Measurements from ENCODE around the gene TMEM250.

Gene TMEM250

GRCh38 chr9:136136127-136136925, 17.7 kb upstream of the TMEM250 start:
- Histone ChIP-seq H3K9me3 (ENCODE audit: control insufficient read depth, insufficient read depth, low read length) (no peaks in the 10 kb centered on the region), H3K4me3 (ENCODE audit: low read depth, low read length) (no peak overlapping the region), H3K27me3 (ENCODE audit: control insufficient read depth, insufficient read depth, low read length) (peaks cover 15% of the 10 kb centered on the region), H3K36me3 (ENCODE audit: control insufficient read depth, insufficient read depth, low read length) (no peaks in the 10 kb centered on the region), H3K9ac (ENCODE audit: low read depth, low read length) (no peak overlapping the region), H3K4me1 (ENCODE audit: control insufficient read depth, insufficient read depth, low read length) (peaks cover 2% of the 10 kb centered on the region)

GRCh38 chr9:136135326-136136126, 16.9 kb upstream of the TMEM250 start:
- H3K4me1 ChIP-seq (ENCODE audit: control insufficient read depth, insufficient read depth, low read length), result peaks cover 4% of the 10 kb centered on the region
- no peak overlapping the region for H3K9ac ChIP-seq (ENCODE audit: low read depth, low read length)
- H3K9me3 ChIP-seq (ENCODE audit: control insufficient read depth, insufficient read depth, low read length), result no peaks in the 10 kb centered on the region
- H3K27me3 ChIP-seq (ENCODE audit: control insufficient read depth, insufficient read depth, low read length), result peaks cover 15% of the 10 kb centered on the region
- no peaks in the 10 kb centered on the region for H3K36me3 ChIP-seq (ENCODE audit: control insufficient read depth, insufficient read depth, low read length)
- H3K4me3 ChIP-seq (ENCODE audit: low read depth, low read length), result no peak overlapping the region

GRCh38 chr9:136133959-136134484, 15.3 kb upstream of the TMEM250 start:
- peak overlapping the region; percentile 36 for H3K4me3 ChIP-seq (ENCODE audit: low read depth, low read length)
- H3K27me3 ChIP-seq (ENCODE audit: control insufficient read depth, insufficient read depth, low read length), result peaks cover 15% of the 10 kb centered on the region
- H3K36me3 ChIP-seq (ENCODE audit: control insufficient read depth, insufficient read depth, low read length), result no peaks in the 10 kb centered on the region
- peaks cover 4% of the 10 kb centered on the region for H3K4me1 ChIP-seq (ENCODE audit: control insufficient read depth, insufficient read depth, low read length)
- no peak overlapping the region for H3K9ac ChIP-seq (ENCODE audit: low read depth, low read length)
- no peaks in the 10 kb centered on the region for H3K9me3 ChIP-seq (ENCODE audit: control insufficient read depth, insufficient read depth, low read length)

- H3K4me1 ChIP-seq (ENCODE audit: control insufficient read depth, insufficient read depth, low read length), result peaks cover 4% of the 10 kb centered on the region
- no peaks in the 10 kb centered on the region for H3K9me3 ChIP-seq (ENCODE audit: control insufficient read depth, insufficient read depth, low read length)
- peak overlapping the region; percentile 36 for H3K4me3 ChIP-seq (ENCODE audit: low read depth, low read length)
- no peak overlapping the region for H3K9ac ChIP-seq (ENCODE audit: low read depth, low read length)
- H3K27me3 ChIP-seq (ENCODE audit: control insufficient read depth, insufficient read depth, low read length), result peaks cover 15% of the 10 kb centered on the region
- H3K36me3 ChIP-seq (ENCODE audit: control insufficient read depth, insufficient read depth, low read length), result no peaks in the 10 kb centered on the region
Observed at GRCh38 chr9:136133191-136133958, 14.7 kb upstream of the TMEM250 start.

GRCh38 chr9:136132512-136133050, 13.9 kb upstream of the TMEM250 start:
- H3K9ac ChIP-seq (ENCODE audit: low read depth, low read length), result no peak overlapping the region
- H3K4me3 ChIP-seq (ENCODE audit: low read depth, low read length), result peak overlapping the region; percentile 45
- H3K36me3 ChIP-seq (ENCODE audit: control insufficient read depth, insufficient read depth, low read length), result no peaks in the 10 kb centered on the region
- H3K4me1 ChIP-seq (ENCODE audit: control insufficient read depth, insufficient read depth, low read length), result peaks cover 4% of the 10 kb centered on the region
- peaks cover 15% of the 10 kb centered on the region for H3K27me3 ChIP-seq (ENCODE audit: control insufficient read depth, insufficient read depth, low read length)
- no peaks in the 10 kb centered on the region for H3K9me3 ChIP-seq (ENCODE audit: control insufficient read depth, insufficient read depth, low read length)

- Histone ChIP-seq H3K4me1 (ENCODE audit: control insufficient read depth, insufficient read depth, low read length) (peaks cover 4% of the 10 kb centered on the region), H3K4me3 (ENCODE audit: low read depth, low read length) (no peak overlapping the region), H3K27me3 (ENCODE audit: control insufficient read depth, insufficient read depth, low read length) (peaks cover 15% of the 10 kb centered on the region), H3K9me3 (ENCODE audit: control insufficient read depth, insufficient read depth, low read length) (no peaks in the 10 kb centered on the region), H3K9ac (ENCODE audit: low read depth, low read length) (no peak overlapping the region), H3K36me3 (ENCODE audit: control insufficient read depth, insufficient read depth, low read length) (no peaks in the 10 kb centered on the region)
Observed at GRCh38 chr9:136131629-136132511, 13.2 kb upstream of the TMEM250 start.

GRCh38 chr9:136129176-136129575, 10.5 kb upstream of the TMEM250 start:
- Histone ChIP-seq H3K9me3 (ENCODE audit: control insufficient read depth, insufficient read depth, low read length) (no peaks in the 10 kb centered on the region), H3K36me3 (ENCODE audit: control insufficient read depth, insufficient read depth, low read length) (no peaks in the 10 kb centered on the region), H3K4me3 (ENCODE audit: low read depth, low read length) (no peak overlapping the region), H3K27me3 (ENCODE audit: control insufficient read depth, insufficient read depth, low read length) (peaks cover 13% of the 10 kb centered on the region), H3K9ac (ENCODE audit: low read depth, low read length) (no peak overlapping the region), H3K4me1 (ENCODE audit: control insufficient read depth, insufficient read depth, low read length) (peaks cover 4% of the 10 kb centered on the region)

- no peak overlapping the region for H3K9ac ChIP-seq (ENCODE audit: low read depth, low read length)
- peaks cover 2% of the 10 kb centered on the region for H3K4me1 ChIP-seq (ENCODE audit: control insufficient read depth, insufficient read depth, low read length)
- peaks cover 6% of the 10 kb centered on the region for H3K27me3 ChIP-seq (ENCODE audit: control insufficient read depth, insufficient read depth, low read length)
- no peaks in the 10 kb centered on the region for H3K36me3 ChIP-seq (ENCODE audit: control insufficient read depth, insufficient read depth, low read length)
- no peaks in the 10 kb centered on the region for H3K9me3 ChIP-seq (ENCODE audit: control insufficient read depth, insufficient read depth, low read length)
- H3K4me3 ChIP-seq (ENCODE audit: low read depth, low read length), result no peak overlapping the region
Observed at GRCh38 chr9:136128436-136128835, 9.8 kb upstream of the TMEM250 start.

GRCh38 chr9:136127313-136127712, 8.6 kb upstream of the TMEM250 start:
- H3K27me3 ChIP-seq (ENCODE audit: control insufficient read depth, insufficient read depth, low read length), result peaks cover 6% of the 10 kb centered on the region

GRCh38 chr9:136124976-136125692, 6.5 kb upstream of the TMEM250 start:
- no peaks in the 10 kb centered on the region for H3K9me3 ChIP-seq (ENCODE audit: control insufficient read depth, insufficient read depth, low read length)
- no peaks in the 10 kb centered on the region for H3K27me3 ChIP-seq (ENCODE audit: control insufficient read depth, insufficient read depth, low read length)
- H3K36me3 ChIP-seq (ENCODE audit: control insufficient read depth, insufficient read depth, low read length), result no peaks in the 10 kb centered on the region
- H3K9ac ChIP-seq (ENCODE audit: low read depth, low read length), result no peak overlapping the region
- H3K4me3 ChIP-seq (ENCODE audit: low read depth, low read length), result no peak overlapping the region
- no peaks in the 10 kb centered on the region for H3K4me1 ChIP-seq (ENCODE audit: control insufficient read depth, insufficient read depth, low read length)

More at GRCh38 chr9:136127313-136127712, 8.6 kb upstream of the TMEM250 start:
- H3K9ac ChIP-seq (ENCODE audit: low read depth, low read length), result no peak overlapping the region
- peaks cover 2% of the 10 kb centered on the region for H3K4me1 ChIP-seq (ENCODE audit: control insufficient read depth, insufficient read depth, low read length)
- H3K4me3 ChIP-seq (ENCODE audit: low read depth, low read length), result no peak overlapping the region
- H3K9me3 ChIP-seq (ENCODE audit: control insufficient read depth, insufficient read depth, low read length), result no peaks in the 10 kb centered on the region
- H3K36me3 ChIP-seq (ENCODE audit: control insufficient read depth, insufficient read depth, low read length), result no peaks in the 10 kb centered on the region

Data from iPS-15b (cell line).